T-helper 17 cell (primary cell): ENCODE results near the gene FMO4. TPM values are rescaled to one million over a fixed set of nuclear protein-coding genes. Genes with fewer than 3 reads are reported as not detected.
"Not testable (repeated sequence)": the region's sequence is repeated elsewhere in the genome, so short reads cannot be mapped to it uniquely, and the experiment has no call there.

Experiments used
- ATAC-seq: fragments of 150-1000 bp; cut with Tn5 transposase; 2 replicates; pipeline ENCODE4 v1.10.0; 2021; ENCODE audit warnings: mild to moderate bottlenecking, moderate library complexity
- DNase-seq, 3 donors: peaks; one replicate each; pipeline versions ENCODE4 v3.0.0 to v3.0.0-alpha.2; 2020 to 2021
- H3K9me3 ChIP-seq: one replicate; pipeline ENCODE4 v1.7.0; 2013; ENCODE audit warnings: low read length, mild to moderate bottlenecking; ENCODE audit not compliant: control insufficient read depth, poor library complexity, severe bottlenecking
- H3K27ac Mint-ChIP-seq: one replicate; pipeline ENCODE4 v1.8.0; 2022; ENCODE audit warnings: mild to moderate bottlenecking, moderate library complexity, mixed read lengths
- H3K27me3 Mint-ChIP-seq: one replicate; pipeline ENCODE4 v1.8.0; 2022; ENCODE audit warnings: mixed read lengths
- H3K36me3 Mint-ChIP-seq: one replicate; pipeline ENCODE4 v1.8.0; 2022; ENCODE audit warnings: low read depth, mixed read lengths
- H3K4me1 Mint-ChIP-seq: one replicate; pipeline ENCODE4 v1.8.0; 2022; ENCODE audit warnings: mild to moderate bottlenecking, mixed read lengths
- H3K4me3 Mint-ChIP-seq: one replicate; pipeline ENCODE4 v1.8.0; 2022; ENCODE audit warnings: mild to moderate bottlenecking, moderate library complexity, mixed read lengths
- total RNA-seq, 4 donors: library from RNA in 2 of 4; stranded (reverse) in 2 of 4; gene quantifications; one replicate each; pipeline ENCODE4 v1.2.3 and lab custom pipeline; 2022 to 2026

Gene FMO4
- total RNA-seq, 2 donors from 2014 or later = 1.3 to 1.5 TPM

DNA sequence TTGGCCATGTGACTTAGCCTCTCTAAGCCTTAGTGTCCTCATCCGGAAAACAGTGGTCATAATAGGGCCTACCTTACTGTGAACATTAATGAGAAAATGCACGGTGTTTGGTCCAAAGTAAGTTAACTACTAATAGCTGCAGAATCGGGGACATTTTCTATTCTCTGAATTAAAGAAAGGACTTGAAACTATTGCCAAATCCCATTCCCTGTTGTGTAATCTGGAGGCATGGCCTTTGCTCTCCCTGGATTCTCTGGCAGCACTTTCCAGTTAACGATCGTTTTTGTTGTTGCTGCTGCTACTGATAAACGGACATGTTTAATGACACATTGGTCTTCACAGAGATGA lies 30.5 kb downstream of the FMO4 start:
- no peaks in the 10 kb centered on the region for H3K27me3 Mint-ChIP-seq
- no peaks in the 10 kb centered on the region for H3K4me1 Mint-ChIP-seq
- H3K27ac Mint-ChIP-seq = no peak overlapping the region
- no peak for DNase-seq
- ATAC-seq = no peak
- no peak overlapping the region for H3K4me3 Mint-ChIP-seq
- no peaks in the 10 kb centered on the region for H3K9me3 ChIP-seq
- no peaks in the 10 kb centered on the region for H3K36me3 Mint-ChIP-seq

DNA sequence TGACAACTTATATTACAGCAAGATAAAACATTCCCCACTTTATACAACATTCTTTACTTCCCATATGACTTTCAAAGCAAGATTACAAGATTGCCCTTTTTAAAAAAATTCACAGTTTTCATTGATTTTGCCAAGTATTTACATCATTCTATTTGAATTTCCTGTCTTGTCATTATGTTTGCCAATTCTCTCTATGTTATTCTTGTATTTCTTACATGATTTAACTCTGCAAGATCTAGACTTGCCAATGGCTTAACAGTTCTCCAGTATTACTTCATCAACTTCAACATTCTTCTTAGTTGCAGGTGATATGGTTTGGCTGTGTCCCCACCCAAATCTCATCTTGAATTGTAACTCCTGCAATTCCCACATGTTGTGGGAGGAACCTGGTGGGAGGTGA lies 31.6 kb downstream of the FMO4 start:
- no peak overlapping the region for H3K27ac Mint-ChIP-seq
- H3K36me3 Mint-ChIP-seq = no peaks in the 10 kb centered on the region
- no peaks in the 10 kb centered on the region for H3K9me3 ChIP-seq
- DNase-seq (no peak), ATAC-seq (no peak)
- no peaks in the 10 kb centered on the region for H3K27me3 Mint-ChIP-seq
- H3K4me3 Mint-ChIP-seq = no peak overlapping the region
- H3K4me1 Mint-ChIP-seq = no peaks in the 10 kb centered on the region

DNA sequence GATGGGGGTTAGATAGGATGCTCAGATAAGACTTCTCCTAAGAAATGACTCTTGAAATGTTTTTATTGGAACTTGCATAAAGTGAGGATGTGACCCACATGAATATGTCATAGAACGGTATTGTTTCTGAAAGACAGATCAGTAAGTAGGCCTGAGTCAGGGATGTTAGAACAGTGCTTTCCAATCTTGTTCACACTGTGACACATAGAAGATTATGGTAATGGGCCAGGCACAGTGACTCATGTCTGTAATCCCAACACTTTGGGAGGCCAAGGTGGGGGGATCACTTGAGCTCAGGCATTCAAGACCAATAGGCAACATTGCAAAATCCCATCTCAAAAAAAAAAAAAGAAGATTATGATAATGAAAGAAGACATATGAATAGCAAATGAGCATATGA lies 32.9 kb downstream of the FMO4 start:
- Mint-ChIP-seq H3K4me3 (no peak overlapping the region), H3K27me3 (no peaks in the 10 kb centered on the region), H3K36me3 (no peaks in the 10 kb centered on the region), H3K4me1 (no peaks in the 10 kb centered on the region), H3K27ac (no peak overlapping the region)
- H3K9me3 ChIP-seq = no peaks in the 10 kb centered on the region
- no peak for ATAC-seq
- no peak for DNase-seq

DNA sequence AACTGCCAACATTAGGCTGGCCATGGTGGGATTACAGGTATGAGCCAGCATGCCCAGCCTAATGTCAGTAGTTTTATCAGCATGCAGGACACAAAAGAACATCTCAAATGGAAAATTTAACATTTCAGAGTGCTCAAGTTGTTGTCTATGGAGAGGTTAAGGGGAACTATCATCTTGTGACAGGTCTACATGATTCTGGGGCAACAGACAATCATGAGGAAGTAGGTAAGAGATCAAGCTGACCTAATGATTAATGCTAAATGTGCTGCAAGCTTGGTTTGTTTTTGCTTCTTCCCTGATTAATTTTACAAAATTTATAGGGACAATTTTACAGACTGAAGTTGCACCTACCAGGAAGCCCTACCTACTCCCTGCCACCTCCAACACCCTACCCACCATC lies 36.6 kb downstream of the FMO4 start:
- H3K9me3 ChIP-seq = no peaks in the 10 kb centered on the region
- Mint-ChIP-seq H3K27ac (no peak overlapping the region), H3K4me3 (no peak overlapping the region), H3K36me3 (no peaks in the 10 kb centered on the region), H3K27me3 (peaks cover 6% of the 10 kb centered on the region), H3K4me1 (no peaks in the 10 kb centered on the region)
- DNase-seq (no peak), ATAC-seq (no peak)

DNA sequence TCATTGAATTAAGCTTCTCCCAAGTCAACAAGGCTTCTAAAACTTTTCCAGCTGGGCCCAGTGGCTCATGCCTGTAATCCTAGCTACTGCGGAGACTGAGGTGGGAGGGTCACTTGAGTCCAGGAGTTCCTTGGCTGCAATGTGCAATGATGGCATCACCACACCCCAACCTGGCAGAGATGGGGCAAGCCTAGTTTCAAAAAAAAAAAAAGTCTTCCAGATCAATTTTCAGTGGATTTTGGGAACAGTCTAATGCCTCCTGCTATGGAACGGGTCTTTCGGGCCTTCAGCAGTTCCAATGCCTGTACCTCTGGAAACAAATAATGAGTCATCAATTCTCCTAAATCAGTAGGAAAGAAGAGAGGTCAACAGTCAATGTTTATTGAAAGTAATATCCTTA lies 38.0 kb downstream of the FMO4 start:
- ATAC-seq (no peak), DNase-seq (no peak)
- Mint-ChIP-seq H3K4me1 (no peaks in the 10 kb centered on the region), H3K27me3 (peaks cover 9% of the 10 kb centered on the region), H3K36me3 (no peaks in the 10 kb centered on the region), H3K4me3 (no peak overlapping the region), H3K27ac (no peak overlapping the region)
- no peaks in the 10 kb centered on the region for H3K9me3 ChIP-seq

DNA sequence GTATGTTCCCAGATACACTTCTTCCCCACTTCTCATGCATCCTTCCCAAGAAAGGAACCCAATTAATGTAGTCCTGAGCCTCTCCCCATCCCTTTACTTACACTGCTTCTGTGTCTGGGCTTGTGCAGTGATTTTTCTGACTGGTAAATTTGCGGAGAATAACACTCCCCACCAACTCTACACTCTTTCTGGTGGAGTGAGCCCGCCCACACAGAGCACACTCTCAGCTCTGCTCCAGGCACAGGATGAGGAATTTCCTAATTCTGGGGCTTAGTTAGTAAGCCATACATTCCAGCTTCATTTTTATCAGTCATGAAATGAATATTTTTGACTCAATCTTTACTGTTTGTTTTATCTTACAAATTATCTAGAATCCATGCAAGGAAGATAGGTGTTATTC lies 38.6 kb downstream of the FMO4 start:
- Mint-ChIP-seq H3K27ac (no peak overlapping the region), H3K36me3 (no peaks in the 10 kb centered on the region), H3K4me3 (no peak overlapping the region), H3K4me1 (no peaks in the 10 kb centered on the region), H3K27me3 (peaks cover 9% of the 10 kb centered on the region)
- ATAC-seq = no peak
- no peak for DNase-seq
- no peaks in the 10 kb centered on the region for H3K9me3 ChIP-seq

DNA sequence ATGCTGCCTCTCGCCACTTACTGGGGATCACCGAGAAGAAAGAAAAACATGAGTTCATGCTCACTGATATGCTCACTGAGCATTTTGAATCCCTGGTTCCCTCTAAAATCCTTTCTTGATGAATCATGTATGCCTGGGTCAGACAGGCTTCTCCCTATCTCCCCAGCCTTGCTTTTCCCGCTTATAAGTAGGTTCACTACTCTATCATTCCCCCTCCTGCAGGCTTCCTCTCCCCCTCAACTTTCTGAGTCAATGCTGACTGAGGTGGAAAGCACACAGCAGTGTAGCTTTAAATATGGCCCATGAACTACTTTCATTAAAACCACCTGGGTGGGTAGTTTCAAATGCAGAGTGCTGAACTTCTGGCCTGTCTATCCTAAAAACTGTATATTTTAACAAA lies 41.7 kb downstream of the FMO4 start:
- no peak for DNase-seq
- H3K4me1 Mint-ChIP-seq = no peaks in the 10 kb centered on the region
- peaks cover 2% of the 10 kb centered on the region for H3K36me3 Mint-ChIP-seq
- H3K27me3 Mint-ChIP-seq = peaks cover 9% of the 10 kb centered on the region
- ATAC-seq = no peak
- no peak overlapping the region for H3K4me3 Mint-ChIP-seq
- H3K27ac Mint-ChIP-seq = no peak overlapping the region
- H3K9me3 ChIP-seq = no peaks in the 10 kb centered on the region

DNA sequence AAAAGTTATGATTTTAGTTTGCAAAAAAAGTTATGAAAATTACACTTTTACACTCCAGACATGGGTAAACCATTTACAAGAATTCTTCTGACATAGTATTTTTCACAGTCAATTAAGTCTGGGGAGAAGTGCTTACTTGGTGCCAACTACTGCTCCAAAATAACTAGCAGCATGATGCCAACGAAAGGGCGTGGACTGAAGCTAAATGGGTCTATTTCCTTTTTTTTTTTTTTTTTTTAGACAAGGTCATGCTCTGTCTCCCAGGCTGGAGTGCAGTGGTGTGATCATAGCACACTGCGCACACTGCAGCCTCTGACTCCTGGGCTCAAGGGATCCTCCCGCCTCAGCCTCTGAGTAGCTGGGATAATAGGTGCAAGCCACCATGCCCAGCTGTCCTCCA lies 43.2 kb downstream of the FMO4 start:
- no peaks in the 10 kb centered on the region for H3K4me1 Mint-ChIP-seq
- ATAC-seq (no peak), DNase-seq (no peak)
- H3K27ac Mint-ChIP-seq = no peak overlapping the region
- H3K4me3 Mint-ChIP-seq = no peak overlapping the region
- peaks cover 2% of the 10 kb centered on the region for H3K36me3 Mint-ChIP-seq
- H3K27me3 Mint-ChIP-seq = peaks cover 9% of the 10 kb centered on the region
- no peaks in the 10 kb centered on the region for H3K9me3 ChIP-seq

DNA sequence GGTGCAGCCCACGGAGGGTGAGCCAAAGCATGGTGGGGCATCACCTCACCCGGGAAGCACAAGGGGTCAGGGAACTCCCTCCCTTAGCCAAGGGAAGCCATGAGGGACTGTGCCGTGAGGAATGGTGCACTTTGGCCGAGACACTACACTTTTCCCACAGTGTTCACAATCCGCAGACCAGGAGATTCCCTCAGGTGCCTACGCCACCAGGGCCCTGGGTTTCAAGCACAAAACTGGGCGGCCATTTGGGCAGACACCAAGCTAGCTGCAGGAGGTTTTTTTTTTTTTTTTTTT lies 45.3 kb downstream of the FMO4 start:
- not testable (repeated sequence) for H3K4me3 Mint-ChIP-seq, H3K27ac Mint-ChIP-seq, ATAC-seq, DNase-seq, H3K9me3 ChIP-seq, H3K27me3 Mint-ChIP-seq, H3K4me1 Mint-ChIP-seq, H3K36me3 Mint-ChIP-seq

DNA sequence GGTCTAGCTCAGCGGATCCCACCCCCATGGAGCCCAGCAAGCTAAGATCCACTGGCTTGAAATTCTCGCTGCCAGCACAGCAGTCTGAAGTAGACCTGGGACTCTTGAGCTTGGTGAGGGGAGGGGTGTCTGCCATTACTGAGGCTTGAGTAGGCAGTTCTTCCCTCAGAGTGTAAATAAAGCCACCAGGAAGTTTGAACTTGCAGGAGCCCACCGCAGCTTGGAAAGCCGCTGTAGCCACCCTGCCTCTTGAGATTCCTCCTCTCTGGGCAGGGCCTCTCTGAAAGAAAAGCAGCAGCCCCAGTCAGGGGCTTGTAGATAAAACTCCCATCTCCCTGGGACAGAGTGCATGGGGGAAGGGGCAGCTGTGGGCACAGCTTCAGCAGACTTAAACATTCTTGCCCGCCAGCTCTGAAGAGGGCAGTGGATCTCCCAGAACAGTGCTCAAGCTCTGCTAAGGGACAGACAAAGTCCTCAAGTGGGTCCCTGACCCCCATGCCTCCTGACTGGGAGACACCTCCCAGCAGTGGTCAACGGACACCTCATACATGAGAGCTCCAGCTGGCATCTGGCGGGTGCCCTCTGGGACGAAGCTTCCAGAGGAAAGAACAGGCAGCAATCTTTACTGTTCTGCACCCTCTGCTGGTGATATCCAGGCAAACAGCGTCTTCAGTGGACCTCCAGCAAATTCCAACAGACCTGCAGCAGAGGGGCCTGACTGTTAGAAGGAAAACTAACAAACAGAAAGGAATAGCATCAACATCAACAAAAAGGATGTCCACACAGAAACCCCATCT lies 45.9 kb downstream of the FMO4 start:
- ATAC-seq = not testable (repeated sequence)

DNA sequence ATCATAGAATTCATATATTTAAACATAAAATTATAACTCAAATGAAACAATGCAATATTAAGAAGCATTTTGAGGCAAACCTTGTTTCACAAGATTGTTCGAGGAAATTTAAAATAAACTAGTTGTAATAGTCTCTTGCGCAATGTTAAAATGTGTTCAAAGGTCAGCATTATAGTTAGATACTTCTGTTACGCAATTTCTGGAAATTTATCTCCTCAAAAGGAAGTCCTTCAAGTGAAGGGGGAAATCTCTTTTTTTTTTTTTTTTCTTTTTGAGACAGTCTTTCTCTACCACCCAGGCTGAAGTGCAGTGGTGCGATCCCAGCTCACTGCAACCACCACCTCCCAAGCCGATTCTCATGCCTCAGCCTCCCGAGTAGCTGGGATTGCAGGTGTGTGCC lies 52.1 kb downstream of the FMO4 start:
- Mint-ChIP-seq H3K27ac (no peak overlapping the region), H3K4me3 (no peak overlapping the region), H3K27me3 (no peaks in the 10 kb centered on the region), H3K36me3 (no peaks in the 10 kb centered on the region), H3K4me1 (no peaks in the 10 kb centered on the region)
- H3K9me3 ChIP-seq = no peaks in the 10 kb centered on the region
- ATAC-seq = no peak
- no peak for DNase-seq

More for the DNA sequence above, 45.9 kb downstream of the FMO4 start:
- H3K27me3 Mint-ChIP-seq, H3K4me1 Mint-ChIP-seq, H3K27ac Mint-ChIP-seq, H3K9me3 ChIP-seq, H3K4me3 Mint-ChIP-seq, DNase-seq, H3K36me3 Mint-ChIP-seq: not testable (repeated sequence)

DNA sequence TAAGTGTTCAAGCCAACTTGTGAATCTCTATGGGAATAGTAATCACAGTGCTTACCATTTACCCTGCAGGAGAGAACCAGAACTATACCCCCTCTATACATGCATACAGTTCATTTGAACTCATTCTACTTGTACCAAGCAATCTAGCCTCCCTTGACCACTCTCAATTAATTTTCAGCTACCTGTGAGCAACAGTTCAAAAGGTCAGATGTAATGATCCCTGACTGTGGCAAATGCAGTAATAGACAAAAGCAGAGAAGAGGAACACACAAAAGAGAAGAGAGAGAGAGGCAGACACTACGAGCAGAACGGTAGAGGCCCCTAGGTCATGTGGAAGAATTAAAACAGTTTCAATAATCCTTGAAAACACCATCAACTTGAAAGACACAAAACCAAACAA lies 52.8 kb downstream of the FMO4 start:
- no peaks in the 10 kb centered on the region for H3K9me3 ChIP-seq
- no peak overlapping the region for H3K27ac Mint-ChIP-seq
- no peaks in the 10 kb centered on the region for H3K27me3 Mint-ChIP-seq
- ATAC-seq = no peak
- H3K36me3 Mint-ChIP-seq = no peaks in the 10 kb centered on the region
- H3K4me1 Mint-ChIP-seq = no peaks in the 10 kb centered on the region
- DNase-seq = no peak
- H3K4me3 Mint-ChIP-seq = no peak overlapping the region

DNA sequence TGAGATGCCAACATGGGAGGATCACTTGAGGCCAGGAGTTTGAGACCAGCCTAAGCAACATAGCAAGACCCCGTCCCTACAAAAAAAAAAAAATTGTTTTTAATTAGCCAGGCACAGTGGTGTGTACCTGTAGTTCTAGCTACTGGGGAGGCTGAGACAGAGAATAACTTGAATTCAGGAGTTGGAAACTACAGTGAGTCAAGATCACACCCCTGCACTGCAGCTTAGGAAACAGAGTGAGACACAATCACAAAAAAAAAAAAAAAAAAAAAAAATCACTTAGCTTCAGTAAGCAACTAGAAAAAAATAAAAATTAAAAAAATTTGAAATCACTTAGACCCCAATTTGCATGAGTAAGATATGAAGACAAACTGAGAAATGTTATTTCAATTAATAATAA lies 53.5 kb downstream of the FMO4 start:
- Mint-ChIP-seq H3K4me1 (no peaks in the 10 kb centered on the region), H3K27ac (no peak overlapping the region), H3K36me3 (no peaks in the 10 kb centered on the region), H3K4me3 (no peak overlapping the region), H3K27me3 (no peaks in the 10 kb centered on the region)
- ATAC-seq (no peak), DNase-seq (no peak)
- no peaks in the 10 kb centered on the region for H3K9me3 ChIP-seq

DNA sequence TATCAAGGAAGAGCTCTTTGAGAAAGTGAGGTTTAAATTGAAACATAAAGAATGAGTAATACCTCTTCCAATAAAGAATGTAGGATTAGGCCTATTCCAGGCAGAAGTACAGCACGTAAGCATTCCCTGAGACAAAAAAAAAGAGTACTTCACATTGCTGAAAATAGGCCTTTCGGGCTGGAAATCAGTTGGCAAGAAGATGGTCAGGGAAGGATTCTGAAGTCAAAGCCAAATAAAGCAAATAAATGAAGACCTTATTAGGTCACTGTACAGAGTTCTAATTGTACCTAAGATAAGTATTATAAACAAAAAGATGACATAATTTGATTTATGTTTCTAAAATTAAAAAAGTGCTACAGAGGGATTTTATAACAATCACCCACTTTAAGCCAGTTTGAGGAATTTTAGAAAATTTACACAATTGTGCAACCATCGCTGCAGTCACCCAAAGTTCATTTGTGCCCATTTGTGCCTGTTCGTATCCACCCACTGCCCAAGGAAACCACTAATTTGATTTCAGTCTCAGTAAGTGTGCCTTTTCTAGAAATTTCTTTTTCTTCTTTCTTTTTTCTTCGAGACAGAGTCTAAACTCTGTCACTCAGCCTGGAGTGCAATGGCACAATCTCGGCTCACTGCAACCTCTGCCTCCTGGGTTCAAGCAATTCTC lies 58.6 kb downstream of the FMO4 start:
- Mint-ChIP-seq H3K27me3 (no peaks in the 10 kb centered on the region), H3K27ac (no peak overlapping the region), H3K4me1 (no peaks in the 10 kb centered on the region), H3K4me3 (no peak overlapping the region), H3K36me3 (no peaks in the 10 kb centered on the region)
- no peak for ATAC-seq
- no peaks in the 10 kb centered on the region for H3K9me3 ChIP-seq
- DNase-seq = no peak
